ENCODE data around the gene RPRM. TPM values are rescaled to one million over a fixed set of nuclear protein-coding genes. Genes with fewer than 3 reads are reported as not detected.

The RPRM gene
- total and polyA plus RNA-seq, 10 of the 15 experiments (the other 5 are each of a cell fraction or from before 2014, with no cell fraction given), result 0.06 to 0.37 (median 0.11) TPM; not detected in 7

DNA sequence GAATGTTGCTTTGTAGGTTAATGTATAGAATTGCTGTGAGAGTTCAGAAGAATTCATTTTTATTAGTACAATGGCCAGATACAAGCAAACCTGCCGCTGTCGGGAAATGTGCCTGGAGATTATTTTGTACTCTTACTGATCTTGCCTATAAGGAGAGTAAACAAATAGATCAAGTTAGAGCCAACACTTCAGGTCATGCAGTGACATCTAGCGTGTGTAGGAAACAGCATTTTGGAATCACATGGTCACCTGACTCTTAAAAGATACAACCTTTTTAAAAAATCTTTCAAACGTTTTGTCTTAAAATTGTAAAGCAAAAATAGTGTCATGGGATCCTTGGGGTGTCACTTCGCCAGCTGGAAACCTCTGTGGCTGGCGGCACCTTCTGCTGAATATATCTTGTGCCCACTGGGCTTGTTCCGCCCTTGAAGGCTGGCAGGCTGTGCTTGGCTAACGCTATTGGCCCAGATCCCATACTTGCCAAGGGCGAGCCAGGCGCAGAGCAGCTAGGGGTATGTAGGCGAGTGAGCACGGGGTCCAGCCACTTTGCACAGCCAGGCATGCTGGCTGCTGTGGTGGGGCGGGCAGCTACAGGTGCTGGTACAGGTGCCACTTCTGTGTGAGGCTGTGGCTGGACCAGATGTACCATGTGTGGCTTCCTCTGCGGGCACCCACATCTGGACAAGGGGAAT lies 19.5 kb upstream of the RPRM start:
- Histone ChIP-seq H3K4me3 (no peak overlapping the region), H4K20me1 (ENCODE audit: control insufficient read depth, insufficient read depth) (no peaks in the 10 kb centered on the region), H3K9ac (ENCODE audit: control insufficient read depth, insufficient read depth, low read length) (no peak overlapping the region), H3K79me2 (ENCODE audit: control insufficient read depth, insufficient read depth, low read length) (no peaks in the 10 kb centered on the region), H2AFZ (ENCODE audit: control insufficient read depth, low read depth, low read length) (no peak overlapping the region), H3K4me2 (ENCODE audit: control insufficient read depth, insufficient read depth) (no peak overlapping the region), H3K9me3 (replicated peaks; ENCODE audit: control insufficient read depth, insufficient read depth, low read length) (no peaks in the 10 kb centered on the region), H3K27me3 (replicated peaks in 1 of 2; ENCODE audit: control insufficient read depth in 2 of 2, insufficient read depth in 2 of 2, low read length in 1 of 2) (no peaks in the 10 kb centered on the region), H3K36me3 (ENCODE audit: control insufficient read depth in 2 of 2, insufficient read depth in 2 of 2, low read length in 1 of 2) (no peaks in the 10 kb centered on the region), H3K27ac (ENCODE audit: control insufficient read depth, insufficient read depth) (no peak overlapping the region), H3K4me1 (ENCODE audit: control insufficient read depth, insufficient read depth, low read length) (no peaks in the 10 kb centered on the region)
- CTCF ChIA-PET, result interaction anchor here (1.2 kb wide), 1 partner anchor 19 kb away, joined by 4 read pairs; no protein-coding TSS in a partner anchor
- no TSS peak for BruUV-seq (replicated peaks)
- POLR2A ChIA-PET, result no interaction called here
- ATAC-seq (no peak), DNase-seq (ENCODE audit: low read depth, low spot score) (no peak), FAIRE-seq (no peak)
- intact Hi-C loops (cut with micrococcal nuclease; ENCODE audit: unreplicated experiment) (no loop called here), in situ Hi-C loops (cut with MboI) (no loop called here)
- RAD21 ChIA-PET (ENCODE audit: unreplicated experiment), result no interaction called here
- TF ChIP-seq HDAC6 (IDR thresholded peaks at IDR 0.05; ENCODE audit: unreplicated experiment) (no peak), IKZF1 (conservative IDR thresholded peaks at IDR 0.05) (no peak), CBFB (IDR thresholded peaks at IDR 0.05; ENCODE audit: low read depth) (no peak), HDAC2 (IDR thresholded peaks at IDR 0.05) (no peak), NFIC (IDR thresholded peaks at IDR 0.05; ENCODE audit: low read depth, low read length) (no peak), HCFC1 (IDR thresholded peaks at IDR 0.05; ENCODE audit: low read length) (no peak), GABPA (IDR thresholded peaks at IDR 0.05; ENCODE audit: low read depth) (no peak), ZSCAN29 (IDR thresholded peaks at IDR 0.05) (no peak), POLR2AphosphoS5 (IDR thresholded peaks at IDR 0.05; ENCODE audit: low read length) (no peak), SMC3 (IDR thresholded peaks at IDR 0.05; ENCODE audit: borderline replicate concordance, low read length) (no peak), RFX5 (IDR thresholded peaks at IDR 0.05; ENCODE audit: low read depth, low read length) (no peak), JUNB (IDR thresholded peaks at IDR 0.05) (no peak), CHD4 (IDR thresholded peaks at IDR 0.05) (no peak), RB1 (IDR thresholded peaks at IDR 0.05; ENCODE audit: borderline replicate concordance) (no peak)
- TF ChIP-seq, protein P1, sequence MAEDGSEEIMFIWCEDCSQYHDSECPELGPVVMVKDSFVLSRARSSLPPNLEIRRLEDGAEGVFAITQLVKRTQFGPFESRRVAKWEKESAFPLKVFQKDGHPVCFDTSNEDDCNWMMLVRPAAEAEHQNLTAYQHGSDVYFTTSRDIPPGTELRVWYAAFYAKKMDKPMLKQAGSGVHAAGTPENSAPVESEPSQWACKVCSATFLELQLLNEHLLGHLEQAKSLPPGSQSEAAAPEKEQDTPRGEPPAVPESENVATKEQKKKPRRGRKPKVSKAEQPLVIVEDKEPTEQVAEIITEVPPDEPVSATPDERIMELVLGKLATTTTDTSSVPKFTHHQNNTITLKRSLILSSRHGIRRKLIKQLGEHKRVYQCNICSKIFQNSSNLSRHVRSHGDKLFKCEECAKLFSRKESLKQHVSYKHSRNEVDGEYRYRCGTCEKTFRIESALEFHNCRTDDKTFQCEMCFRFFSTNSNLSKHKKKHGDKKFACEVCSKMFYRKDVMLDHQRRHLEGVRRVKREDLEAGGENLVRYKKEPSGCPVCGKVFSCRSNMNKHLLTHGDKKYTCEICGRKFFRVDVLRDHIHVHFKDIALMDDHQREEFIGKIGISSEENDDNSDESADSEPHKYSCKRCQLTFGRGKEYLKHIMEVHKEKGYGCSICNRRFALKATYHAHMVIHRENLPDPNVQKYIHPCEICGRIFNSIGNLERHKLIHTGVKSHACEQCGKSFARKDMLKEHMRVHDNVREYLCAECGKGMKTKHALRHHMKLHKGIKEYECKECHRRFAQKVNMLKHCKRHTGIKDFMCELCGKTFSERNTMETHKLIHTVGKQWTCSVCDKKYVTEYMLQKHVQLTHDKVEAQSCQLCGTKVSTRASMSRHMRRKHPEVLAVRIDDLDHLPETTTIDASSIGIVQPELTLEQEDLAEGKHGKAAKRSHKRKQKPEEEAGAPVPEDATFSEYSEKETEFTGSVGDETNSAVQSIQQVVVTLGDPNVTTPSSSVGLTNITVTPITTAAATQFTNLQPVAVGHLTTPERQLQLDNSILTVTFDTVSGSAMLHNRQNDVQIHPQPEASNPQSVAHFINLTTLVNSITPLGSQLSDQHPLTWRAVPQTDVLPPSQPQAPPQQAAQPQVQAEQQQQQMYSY (CRISPR knock-in tag; IDR thresholded peaks at IDR 0.05), result no peak
- 69% methylated on average over 10 of the region's 14 CpGs for WGBS (ENCODE audit: insufficient coverage, insufficient replicate concordance, low lambda C conversion rate, missing lambda C conversion rate)
- SMC1A ChIA-PET (ENCODE audit: uncharacterized antibody, unreplicated experiment), result no interaction called here
